Occipital lobe (tissue), 2 donors: Measurements from ENCODE around the gene STMN1. TPM values are rescaled to one million over a fixed set of nuclear protein-coding genes. Genes with fewer than 3 reads are reported as not detected.

ENCODE experiments used
- small RNA-seq: library from RNA; depleted of rRNA; stranded (forward); fragments of <200 nt; gene quantifications from one replicate; pipeline ENCODE3, GENCODE V24; 2014
- total RNA-seq: library from RNA; depleted of rRNA; stranded (reverse); fragments of >200 nt; gene quantifications from one replicate; pipeline ENCODE4 v1.2.3, GENCODE V29; 2014

The STMN1 gene
- total RNA-seq, 1 donor from 2014 or later = 706 TPM

Small RNA genes lying within 50 kb of the gene (small RNA-seq; reads per million reads assigned to genes)
- gene AL033528.1 (not detected), gene RF00019 (not detected), gene SNRPFP2 (not detected)

Other genes with a start within 250 kb of the STMN1 start
- gene SELENON, start 106.2 kb downstream of the STMN1 start, total RNA-seq = 10.3 TPM
- gene MTFR1L, start 86.5 kb downstream of the STMN1 start, total RNA-seq = 32.8 TPM
- 1.7 TPM for gene AUNIP, start 47.0 kb downstream of the STMN1 start, total RNA-seq
- gene PAQR7, start 30.7 kb downstream of the STMN1 start, total RNA-seq = 8.1 TPM
- gene PAFAH2, start 91.6 kb upstream of the STMN1 start, total RNA-seq = 1.9 TPM
- gene EXTL1, start 115.4 kb upstream of the STMN1 start, total RNA-seq = 2.3 TPM
- not detected for gene SLC30A2, start 139.7 kb upstream of the STMN1 start, total RNA-seq
- 0.16 TPM for gene TRIM63, start 161.2 kb upstream of the STMN1 start, total RNA-seq
- 93.6 TPM for gene PDIK1L, start 205.4 kb upstream of the STMN1 start, total RNA-seq